ENCODE data around the gene ZNF710.

Gene ZNF710

GRCh38 chr15:90075420-90076289 lies 74.5 kb downstream of the ZNF710 start:
- no peak for DNase-seq (ENCODE audit: low read depth)
- Histone ChIP-seq H3K27me3 (replicated peaks; ENCODE audit: control insufficient read depth, insufficient read depth, low read length) (no peaks in the 10 kb centered on the region), H3K9ac (ENCODE audit: low read length) (no peak overlapping the region), H3K36me3 (ENCODE audit: control insufficient read depth, insufficient read depth, low read length, severe bottlenecking) (peaks cover 21% of the 10 kb centered on the region), H3K4me3 (ENCODE audit: low read length) (no peak overlapping the region), H3K4me1 (ENCODE audit: control insufficient read depth, insufficient read depth, low read length) (peaks cover 10% of the 10 kb centered on the region), H3K9me3 (ENCODE audit: control insufficient read depth, low read length) (no peaks in the 10 kb centered on the region)

- peaks cover 3% of the 10 kb centered on the region for H3K4me1 ChIP-seq (ENCODE audit: control insufficient read depth, insufficient read depth, low read length)
- DNase-seq (ENCODE audit: low read depth) = no peak
- H3K4me3 ChIP-seq (ENCODE audit: low read length) = no peak overlapping the region
- peaks cover 26% of the 10 kb centered on the region for H3K36me3 ChIP-seq (ENCODE audit: control insufficient read depth, insufficient read depth, low read length, severe bottlenecking)
- no peaks in the 10 kb centered on the region for H3K9me3 ChIP-seq (ENCODE audit: control insufficient read depth, low read length)
- H3K27me3 ChIP-seq (replicated peaks; ENCODE audit: control insufficient read depth, insufficient read depth, low read length) = no peaks in the 10 kb centered on the region
- H3K9ac ChIP-seq (ENCODE audit: low read length) = no peak overlapping the region
These were observed 75.6 kb downstream of the ZNF710 start for GRCh38 chr15:90076716-90077115.

- Histone ChIP-seq H3K9me3 (ENCODE audit: control insufficient read depth, low read length) (no peaks in the 10 kb centered on the region), H3K9ac (ENCODE audit: low read length) (no peak overlapping the region), H3K4me1 (ENCODE audit: control insufficient read depth, insufficient read depth, low read length) (peaks cover 3% of the 10 kb centered on the region), H3K36me3 (ENCODE audit: control insufficient read depth, insufficient read depth, low read length, severe bottlenecking) (peaks cover 36% of the 10 kb centered on the region), H3K4me3 (ENCODE audit: low read length) (no peak overlapping the region), H3K27me3 (replicated peaks; ENCODE audit: control insufficient read depth, insufficient read depth, low read length) (no peaks in the 10 kb centered on the region)
- no peak for DNase-seq (ENCODE audit: low read depth)
These were observed 77.8 kb downstream of the ZNF710 start for GRCh38 chr15:90078965-90079364.

- Histone ChIP-seq H3K9ac (ENCODE audit: low read length) (no peak overlapping the region), H3K4me1 (ENCODE audit: control insufficient read depth, insufficient read depth, low read length) (peaks cover 3% of the 10 kb centered on the region), H3K9me3 (ENCODE audit: control insufficient read depth, low read length) (no peaks in the 10 kb centered on the region), H3K27me3 (replicated peaks; ENCODE audit: control insufficient read depth, insufficient read depth, low read length) (no peaks in the 10 kb centered on the region), H3K4me3 (ENCODE audit: low read length) (no peak overlapping the region), H3K36me3 (ENCODE audit: control insufficient read depth, insufficient read depth, low read length, severe bottlenecking) (peaks cover 36% of the 10 kb centered on the region)
- no peak for DNase-seq (ENCODE audit: low read depth)
These were observed 78.7 kb downstream of the ZNF710 start for GRCh38 chr15:90079619-90080457.

- peaks cover 41% of the 10 kb centered on the region for H3K36me3 ChIP-seq (ENCODE audit: control insufficient read depth, insufficient read depth, low read length, severe bottlenecking)
- H3K4me1 ChIP-seq (ENCODE audit: control insufficient read depth, insufficient read depth, low read length) = peaks cover 4% of the 10 kb centered on the region
- no peak overlapping the region for H3K4me3 ChIP-seq (ENCODE audit: low read length)
- H3K9me3 ChIP-seq (ENCODE audit: control insufficient read depth, low read length) = no peaks in the 10 kb centered on the region
- DNase-seq (ENCODE audit: low read depth) = no peak
- no peak overlapping the region for H3K9ac ChIP-seq (ENCODE audit: low read length)
- no peaks in the 10 kb centered on the region for H3K27me3 ChIP-seq (replicated peaks; ENCODE audit: control insufficient read depth, insufficient read depth, low read length)
These were observed 79.3 kb downstream of the ZNF710 start for GRCh38 chr15:90080458-90080755.

- no peak for DNase-seq (ENCODE audit: low read depth)
- Histone ChIP-seq H3K27me3 (replicated peaks; ENCODE audit: control insufficient read depth, insufficient read depth, low read length) (no peaks in the 10 kb centered on the region), H3K36me3 (ENCODE audit: control insufficient read depth, insufficient read depth, low read length, severe bottlenecking) (peaks cover 41% of the 10 kb centered on the region), H3K4me3 (ENCODE audit: low read length) (no peak overlapping the region), H3K9ac (ENCODE audit: low read length) (no peak overlapping the region), H3K4me1 (ENCODE audit: control insufficient read depth, insufficient read depth, low read length) (peaks cover 8% of the 10 kb centered on the region), H3K9me3 (ENCODE audit: control insufficient read depth, low read length) (no peaks in the 10 kb centered on the region)
These were observed 79.8 kb downstream of the ZNF710 start for GRCh38 chr15:90080818-90081393.

GRCh38 chr15:90082140-90082715 lies 81.1 kb downstream of the ZNF710 start:
- peaks cover 48% of the 10 kb centered on the region for H3K36me3 ChIP-seq (ENCODE audit: control insufficient read depth, insufficient read depth, low read length, severe bottlenecking)
- H3K27me3 ChIP-seq (replicated peaks; ENCODE audit: control insufficient read depth, insufficient read depth, low read length) = no peaks in the 10 kb centered on the region
- peaks cover 11% of the 10 kb centered on the region for H3K4me1 ChIP-seq (ENCODE audit: control insufficient read depth, insufficient read depth, low read length)
- no peak overlapping the region for H3K4me3 ChIP-seq (ENCODE audit: low read length)
- no peak overlapping the region for H3K9ac ChIP-seq (ENCODE audit: low read length)
- no peaks in the 10 kb centered on the region for H3K9me3 ChIP-seq (ENCODE audit: control insufficient read depth, low read length)
- DNase-seq (ENCODE audit: low read depth) = no peak

GRCh38 chr15:90083419-90083818 lies 82.3 kb downstream of the ZNF710 start:
- peaks cover 11% of the 10 kb centered on the region for H3K4me1 ChIP-seq (ENCODE audit: control insufficient read depth, insufficient read depth, low read length)
- no peak overlapping the region for H3K9ac ChIP-seq (ENCODE audit: low read length)
- H3K4me3 ChIP-seq (ENCODE audit: low read length) = no peak overlapping the region
- no peaks in the 10 kb centered on the region for H3K9me3 ChIP-seq (ENCODE audit: control insufficient read depth, low read length)
- no peak for DNase-seq (ENCODE audit: low read depth)
- H3K36me3 ChIP-seq (ENCODE audit: control insufficient read depth, insufficient read depth, low read length, severe bottlenecking) = peaks cover 52% of the 10 kb centered on the region
- no peaks in the 10 kb centered on the region for H3K27me3 ChIP-seq (replicated peaks; ENCODE audit: control insufficient read depth, insufficient read depth, low read length)

- peaks cover 55% of the 10 kb centered on the region for H3K36me3 ChIP-seq (ENCODE audit: control insufficient read depth, insufficient read depth, low read length, severe bottlenecking)
- H3K4me3 ChIP-seq (ENCODE audit: low read length) = no peak overlapping the region
- peaks cover 11% of the 10 kb centered on the region for H3K4me1 ChIP-seq (ENCODE audit: control insufficient read depth, insufficient read depth, low read length)
These were observed 83.0 kb downstream of the ZNF710 start for GRCh38 chr15:90083954-90084607.

GRCh38 chr15:90084876-90085423 lies 83.8 kb downstream of the ZNF710 start:
- Histone ChIP-seq H3K27me3 (replicated peaks; ENCODE audit: control insufficient read depth, insufficient read depth, low read length) (no peaks in the 10 kb centered on the region), H3K4me3 (ENCODE audit: low read length) (no peak overlapping the region), H3K36me3 (ENCODE audit: control insufficient read depth, insufficient read depth, low read length, severe bottlenecking) (peaks cover 57% of the 10 kb centered on the region), H3K4me1 (ENCODE audit: control insufficient read depth, insufficient read depth, low read length) (peaks cover 11% of the 10 kb centered on the region), H3K9me3 (ENCODE audit: control insufficient read depth, low read length) (no peaks in the 10 kb centered on the region), H3K9ac (ENCODE audit: low read length) (no peak overlapping the region)
- no peak for DNase-seq (ENCODE audit: low read depth)

More at GRCh38 chr15:90083954-90084607, 83.0 kb downstream of the ZNF710 start:
- Histone ChIP-seq H3K9me3 (ENCODE audit: control insufficient read depth, low read length) (no peaks in the 10 kb centered on the region), H3K27me3 (replicated peaks; ENCODE audit: control insufficient read depth, insufficient read depth, low read length) (no peaks in the 10 kb centered on the region), H3K9ac (ENCODE audit: low read length) (no peak overlapping the region)
- no peak for DNase-seq (ENCODE audit: low read depth)

Data from adipocyte (in vitro differentiated cells).